ENCODE data around the gene OSER1. TPM values are rescaled to one million over a fixed set of nuclear protein-coding genes. Genes with fewer than 3 reads are reported as not detected.

OSER1 gene
- total and polyA plus RNA-seq, 9 of the 15 experiments (the other 6 are each of a cell fraction or from before 2014, with no cell fraction given) = 15.5 to 57.3 (median 19.9) TPM

DNA sequence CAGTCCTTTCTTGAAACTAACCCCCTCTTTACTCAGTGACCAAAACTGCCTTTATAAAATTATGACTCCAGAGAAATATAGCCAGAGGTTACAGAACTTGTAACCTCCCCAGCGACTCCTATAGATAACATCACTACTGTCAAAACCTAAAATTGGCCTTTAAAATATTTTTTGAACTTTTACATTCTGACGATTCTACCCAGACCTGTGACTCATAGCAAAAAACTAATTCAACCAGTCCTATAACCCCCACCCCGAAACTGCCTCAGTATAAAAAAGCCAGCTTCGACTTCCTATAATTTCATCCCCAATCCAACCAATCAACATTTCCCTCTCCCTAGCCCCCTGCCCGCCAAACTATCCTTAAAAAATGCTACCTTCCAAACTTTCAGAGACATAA lies 37.5 kb downstream of the OSER1 start:
- TF ChIP-seq, protein P1, sequence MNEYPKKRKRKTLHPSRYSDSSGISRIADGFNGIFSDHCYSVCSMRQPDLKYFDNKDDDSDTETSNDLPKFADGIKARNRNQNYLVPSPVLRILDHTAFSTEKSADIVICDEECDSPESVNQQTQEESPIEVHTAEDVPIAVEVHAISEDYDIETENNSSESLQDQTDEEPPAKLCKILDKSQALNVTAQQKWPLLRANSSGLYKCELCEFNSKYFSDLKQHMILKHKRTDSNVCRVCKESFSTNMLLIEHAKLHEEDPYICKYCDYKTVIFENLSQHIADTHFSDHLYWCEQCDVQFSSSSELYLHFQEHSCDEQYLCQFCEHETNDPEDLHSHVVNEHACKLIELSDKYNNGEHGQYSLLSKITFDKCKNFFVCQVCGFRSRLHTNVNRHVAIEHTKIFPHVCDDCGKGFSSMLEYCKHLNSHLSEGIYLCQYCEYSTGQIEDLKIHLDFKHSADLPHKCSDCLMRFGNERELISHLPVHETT (CRISPR knock-in tag; conservative IDR thresholded peaks at IDR 0.05 in 1 of 2, IDR thresholded peaks at IDR 0.05 in 1 of 2) = no peak
- no peak for TF ChIP-seq ZNF778 (CRISPR knock-in tag; IDR thresholded peaks at IDR 0.05)
- TF ChIP-seq POU5F1 (IDR thresholded peaks at IDR 0.05; ENCODE audit: borderline replicate concordance, low read depth, low read length, partially characterized antibody) = no peak
- TF ChIP-seq, protein P2, sequence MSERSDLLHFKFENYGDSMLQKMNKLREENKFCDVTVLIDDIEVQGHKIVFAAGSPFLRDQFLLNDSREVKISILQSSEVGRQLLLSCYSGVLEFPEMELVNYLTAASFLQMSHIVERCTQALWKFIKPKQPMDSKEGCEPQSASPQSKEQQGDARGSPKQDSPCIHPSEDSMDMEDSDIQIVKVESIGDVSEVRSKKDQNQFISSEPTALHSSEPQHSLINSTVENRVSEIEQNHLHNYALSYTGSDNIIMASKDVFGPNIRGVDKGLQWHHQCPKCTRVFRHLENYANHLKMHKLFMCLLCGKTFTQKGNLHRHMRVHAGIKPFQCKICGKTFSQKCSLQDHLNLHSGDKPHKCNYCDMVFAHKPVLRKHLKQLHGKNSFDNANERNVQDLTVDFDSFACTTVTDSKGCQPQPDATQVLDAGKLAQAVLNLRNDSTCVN (CRISPR knock-in tag; IDR thresholded peaks at IDR 0.05) = no peak
- TF ChIP-seq, protein P3, sequence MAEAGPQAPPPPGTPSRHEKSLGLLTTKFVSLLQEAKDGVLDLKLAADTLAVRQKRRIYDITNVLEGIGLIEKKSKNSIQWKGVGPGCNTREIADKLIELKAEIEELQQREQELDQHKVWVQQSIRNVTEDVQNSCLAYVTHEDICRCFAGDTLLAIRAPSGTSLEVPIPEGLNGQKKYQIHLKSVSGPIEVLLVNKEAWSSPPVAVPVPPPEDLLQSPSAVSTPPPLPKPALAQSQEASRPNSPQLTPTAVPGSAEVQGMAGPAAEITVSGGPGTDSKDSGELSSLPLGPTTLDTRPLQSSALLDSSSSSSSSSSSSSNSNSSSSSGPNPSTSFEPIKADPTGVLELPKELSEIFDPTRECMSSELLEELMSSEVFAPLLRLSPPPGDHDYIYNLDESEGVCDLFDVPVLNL (CRISPR knock-in tag; IDR thresholded peaks at IDR 0.05; ENCODE audit: low read depth) = no peak
- no peak for TF ChIP-seq CSDE1 (IDR thresholded peaks at IDR 0.05)
- no peak for TF ChIP-seq ELF4 (CRISPR knock-in tag; IDR thresholded peaks at IDR 0.05)
- TF ChIP-seq, protein P4, sequence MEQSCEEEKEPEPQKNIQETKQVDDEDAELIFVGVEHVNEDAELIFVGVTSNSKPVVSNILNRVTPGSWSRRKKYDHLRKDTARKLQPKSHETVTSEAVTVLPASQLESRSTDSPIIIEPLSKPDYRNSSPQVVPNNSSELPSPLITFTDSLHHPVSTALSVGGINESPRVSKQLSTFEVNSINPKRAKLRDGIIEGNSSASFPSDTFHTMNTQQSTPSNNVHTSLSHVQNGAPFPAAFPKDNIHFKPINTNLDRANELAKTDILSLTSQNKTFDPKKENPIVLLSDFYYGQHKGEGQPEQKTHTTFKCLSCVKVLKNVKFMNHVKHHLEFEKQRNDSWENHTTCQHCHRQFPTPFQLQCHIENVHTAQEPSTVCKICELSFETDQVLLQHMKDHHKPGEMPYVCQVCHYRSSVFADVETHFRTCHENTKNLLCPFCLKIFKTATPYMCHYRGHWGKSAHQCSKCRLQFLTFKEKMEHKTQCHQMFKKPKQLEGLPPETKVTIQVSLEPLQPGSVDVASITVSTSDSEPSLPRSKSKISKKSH (CRISPR knock-in tag; IDR thresholded peaks at IDR 0.05) = no peak
- no peak for TF ChIP-seq SIX5 (IDR thresholded peaks at IDR 0.05; ENCODE audit: borderline replicate concordance in 1 of 2, insufficient read depth in 1 of 2, low read depth in 1 of 2, low read length in 2 of 2)
- TF ChIP-seq, protein P5, sequence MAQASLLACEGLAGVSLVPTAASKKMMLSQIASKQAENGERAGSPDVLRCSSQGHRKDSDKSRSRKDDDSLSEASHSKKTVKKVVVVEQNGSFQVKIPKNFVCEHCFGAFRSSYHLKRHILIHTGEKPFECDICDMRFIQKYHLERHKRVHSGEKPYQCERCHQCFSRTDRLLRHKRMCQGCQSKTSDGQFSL (CRISPR knock-in tag; IDR thresholded peaks at IDR 0.05) = no peak
- TF ChIP-seq, protein P5 (tag; IDR thresholded peaks at IDR 0.05) = no peak
- BruUV-seq (replicated peaks) = no TSS peak
- DNase-seq (ENCODE audit: extremely low read depth in 1 of 4, low spot score in 3 of 4) (no peak), ATAC-seq (no peak), FAIRE-seq (no peak)
- POLR2A ChIA-PET = interaction anchor here (1.3 to 2.0 kb wide), 2 partner anchors 11 to 14 kb away, joined by 3 to 10 read pairs; partner anchors contain the start of gene JPH2
- CTCF ChIA-PET (ENCODE audit: low intra/inter-chr PET ratio) = no interaction called here
- Histone ChIP-seq H3K36me3 (ENCODE audit: control insufficient read depth, insufficient read depth, low read length) (no peaks in the 10 kb centered on the region), H3K4me2 (ENCODE audit: insufficient read depth, low read length) (no peak overlapping the region), H3K9me3 (replicated peaks; ENCODE audit: control insufficient read depth, insufficient read depth, low read depth, low read length) (no peaks in the 10 kb centered on the region), H4K20me1 (replicated peaks; ENCODE audit: control insufficient read depth, insufficient read depth, low read length) (no peaks in the 10 kb centered on the region), H3K79me2 (ENCODE audit: control insufficient read depth, insufficient read depth, low read length) (no peaks in the 10 kb centered on the region), H3K4me3 (no peak overlapping the region), H3K9ac (ENCODE audit: insufficient read depth in 1 of 2, low read depth in 2 of 2, low read length in 2 of 2) (no peak overlapping the region), H2AFZ (ENCODE audit: low read depth, low read length) (no peak overlapping the region), H3K9me1 (ENCODE audit: control insufficient read depth, insufficient read depth, low read length) (no peaks in the 10 kb centered on the region), H3K27ac (ENCODE audit: extremely low read depth, low read depth, low read length) (no peak overlapping the region), H3K27me3 (ENCODE audit: control insufficient read depth in 2 of 2, insufficient read depth in 2 of 2, low read length in 2 of 2) (peaks cover 19 to 40% of the 10 kb centered on the region in 2 experiments; a peak in 4 of 5 replicates), H3K4me1 (replicated peaks in 1 of 2; ENCODE audit: control insufficient read depth in 2 of 2, insufficient read depth in 2 of 2, low read length in 2 of 2) (peaks cover 0 to 2% of the 10 kb centered on the region in 2 experiments; a peak in 1 of 5 replicates)
- intact Hi-C loops (cut with micrococcal nuclease) = no loop called here
- in situ Hi-C loops (cut with MboI) = no loop called here
- WGBS (ENCODE audit: insufficient coverage, low coverage, missing lambda C conversion rate) = 1% methylated on average over 5 of the region's 5 CpGs
